Bronchial epithelial cell (primary cell): ENCODE results near the gene TMPRSS9. TPM values are rescaled to one million over a fixed set of nuclear protein-coding genes. Genes with fewer than 3 reads are reported as not detected.
A peak's percentile ranks its signal among the peaks of the same experiment; 100 is the strongest.
"Not testable (repeated sequence)": the region's sequence is repeated elsewhere in the genome, so short reads cannot be mapped to it uniquely, and the experiment has no call there.

ENCODE experiments used
- DNase-seq: peaks from one replicate; pipeline ENCODE4 v3.0.0-alpha.2; 2010; ENCODE audit warnings: low read depth
- FAIRE-seq: peaks from 2 replicates; lab custom pipeline; 2011; peaks lifted over from hg19 to GRCh38; lab: Jason Lieb, UNC
- H3K27me3 ChIP-seq: 2 replicates; pipeline ENCODE4 v1.5.1; 2011; ENCODE audit warnings: low read length; ENCODE audit not compliant: control insufficient read depth, insufficient read depth
- H3K36me3 ChIP-seq: 2 replicates; pipeline ENCODE4 v1.5.1; 2011; ENCODE audit warnings: low read length; ENCODE audit not compliant: control insufficient read depth, insufficient read depth
- H3K4me3 ChIP-seq: 2 replicates; pipeline ENCODE4 v1.5.1; 2011; ENCODE audit warnings: mild to moderate bottlenecking, low read depth, low read length, control low read depth
- CTCF ChIP-seq: IDR thresholded peaks from 2 replicates; pipeline ENCODE4 v1.5.1; 2011; ENCODE audit warnings: mild to moderate bottlenecking, moderate library complexity, low read length, control low read depth, inconsistent platforms; ENCODE audit not compliant: insufficient read depth, severe bottlenecking
- total RNA-seq: library from RNA; depleted of rRNA; stranded (reverse); fragments of >200 nt; gene quantifications from 2 replicates; pipeline ENCODE4 v1.2.1, GENCODE V29; 2014

TMPRSS9 gene
- total RNA-seq, 1 donor from 2014 or later, result not detected

- no peak overlapping the region for H3K4me3 ChIP-seq
- peaks cover 3% of the 10 kb centered on the region for H3K36me3 ChIP-seq
- DNase-seq, result no peak
- no peak for FAIRE-seq
- TF ChIP-seq CTCF, result no peak
- H3K27me3 ChIP-seq, result no peaks in the 10 kb centered on the region
Measured at GRCh38 chr19:2345076-2345475, 15.0 kb upstream of the TMPRSS9 start.

GRCh38 chr19:2345794-2346663 lies 14.0 kb upstream of the TMPRSS9 start:
- DNase-seq, result no peak
- Histone ChIP-seq H3K27me3 (no peaks in the 10 kb centered on the region), H3K36me3 (peaks cover 2% of the 10 kb centered on the region), H3K4me3 (no peak overlapping the region)
- no peak for TF ChIP-seq CTCF
- peak; percentile 36 for FAIRE-seq

- H3K4me3 ChIP-seq, FAIRE-seq, H3K36me3 ChIP-seq, H3K27me3 ChIP-seq, DNase-seq: not testable (repeated sequence)
Measured at GRCh38 chr19:2349818-2350217, 10.2 kb upstream of the TMPRSS9 start.

- TF ChIP-seq CTCF, result no peak
- H3K27me3 ChIP-seq, result no peaks in the 10 kb centered on the region
- FAIRE-seq (peak; percentile 68), DNase-seq (no peak)
- no peak overlapping the region for H3K4me3 ChIP-seq
- peaks cover 3% of the 10 kb centered on the region for H3K36me3 ChIP-seq
Measured at GRCh38 chr19:2350656-2351055, 9.4 kb upstream of the TMPRSS9 start.

GRCh38 chr19:2351591-2351990 lies 8.5 kb upstream of the TMPRSS9 start:
- no peak for TF ChIP-seq CTCF
- Histone ChIP-seq H3K36me3 (peaks cover 3% of the 10 kb centered on the region), H3K4me3 (no peak overlapping the region), H3K27me3 (no peaks in the 10 kb centered on the region)
- DNase-seq (no peak), FAIRE-seq (no peak)

- Histone ChIP-seq H3K36me3 (peaks cover 3% of the 10 kb centered on the region), H3K27me3 (no peaks in the 10 kb centered on the region), H3K4me3 (no peak overlapping the region)
- FAIRE-seq (no peak), DNase-seq (no peak)
- no peak for TF ChIP-seq CTCF
Measured at GRCh38 chr19:2352121-2352520, 7.9 kb upstream of the TMPRSS9 start.
